AG04449 (cell line): ENCODE data around the gene BBX.

Experiments
- CTCF ChIA-PET: fragments of 350-600 bp; formaldehyde crosslinking; extraction: SDS; loops from one replicate; lab custom pipeline; 2021; ENCODE audit warnings: antibody characterized with exemption; lab: Yijun Ruan, JAX
- POLR2A ChIA-PET: fragments of 400-600, 350-600 bp; formaldehyde crosslinking; extraction: SDS; loops from one replicate; lab custom pipeline; 2020; ENCODE audit warnings: antibody characterized with exemption, inconsistent platforms; lab: Yijun Ruan, JAX
- DNase-seq: peaks from one replicate; pipeline ENCODE4 v3.0.0-alpha.2; 2010; ENCODE audit warnings: low read depth, low spot score
- H3K4me3 ChIP-seq: 2 replicates; pipeline ENCODE4 v1.5.1; 2011; ENCODE audit warnings: low read depth, mild to moderate bottlenecking, control low read depth, low read length
- CTCF ChIP-seq: IDR thresholded peaks from one replicate; pipeline ENCODE4 v1.5.1; 2011; ENCODE audit warnings: mild to moderate bottlenecking, moderate library complexity, low read length, control low read depth, inconsistent platforms; ENCODE audit not compliant: insufficient read depth; ENCODE audit errors: missing control alignments

Gene BBX

GRCh38 chr3:107813026-107813425 lies 290.3 kb downstream of the BBX start:
- no peak for DNase-seq
- ChIA-PET POLR2A (no interaction called here), CTCF (interaction anchor here (2.5 kb wide), 1 partner anchor 33 kb away, joined by 11 read pairs; no protein-coding TSS in a partner anchor)
- TF ChIP-seq CTCF: no peak
- no peak overlapping the region for H3K4me3 ChIP-seq

- DNase-seq: no peak
- ChIA-PET CTCF (interaction anchor here (1.3 kb wide), 1 partner anchor 21 kb away, joined by 3 read pairs; no protein-coding TSS in a partner anchor), POLR2A (no interaction called here)
- H3K4me3 ChIP-seq: no peak overlapping the region
- no peak for TF ChIP-seq CTCF
Measured at GRCh38 chr3:107816107-107816506, 293.3 kb downstream of the BBX start.

- TF ChIP-seq CTCF: no peak
- no peak for DNase-seq
- no peak overlapping the region for H3K4me3 ChIP-seq
- POLR2A ChIA-PET: no interaction called here
- CTCF ChIA-PET: interaction anchor here (1.3 kb wide), 1 partner anchor 22 kb away, joined by 3 read pairs; no protein-coding TSS in a partner anchor
Measured at GRCh38 chr3:107817076-107817475, 294.3 kb downstream of the BBX start.

GRCh38 chr3:107818025-107818424 lies 295.3 kb downstream of the BBX start:
- POLR2A ChIA-PET: no interaction called here
- no peak for TF ChIP-seq CTCF
- CTCF ChIA-PET: no interaction called here

GRCh38 chr3:107819656-107820055 lies 296.9 kb downstream of the BBX start:
- ChIA-PET CTCF (interaction anchor here (0.9 to 1.1 kb wide), 2 partner anchors 26 to 46 kb away, joined by 3 read pairs; no protein-coding TSS in a partner anchor), POLR2A (no interaction called here)

More at GRCh38 chr3:107818025-107818424, 295.3 kb downstream of the BBX start:
- DNase-seq: no peak
- H3K4me3 ChIP-seq: no peak overlapping the region

GRCh38 chr3:107822308-107822707 lies 299.5 kb downstream of the BBX start:
- no peak overlapping the region for H3K4me3 ChIP-seq
- DNase-seq: no peak
- ChIA-PET POLR2A (no interaction called here), CTCF (no interaction called here)
- TF ChIP-seq CTCF: no peak

More at GRCh38 chr3:107819656-107820055, 296.9 kb downstream of the BBX start:
- no peak for DNase-seq
- H3K4me3 ChIP-seq: no peak overlapping the region
- TF ChIP-seq CTCF: no peak
